Tibial artery (tissue), 4 donors: ENCODE data around the gene NHERF1.

ENCODE experiments used
- DNase-seq, 2 donors: peaks; one replicate each; pipeline ENCODE4 v3.0.0-alpha.2; 2019
- H3K27ac ChIP-seq, 2 donors: fragments of 200-600 bp; sonication (generic) in 1 of 2; 1 replicate in 1 of 2; 2 replicates in 1 of 2; pipeline ENCODE4 v1.5.1; 2018 to 2019; ENCODE audit warnings: mild to moderate bottlenecking in 1 of 2
- H3K27me3 ChIP-seq, 2 donors: fragments of 200-600 bp; sonication (generic) in 1 of 2; one replicate each; pipeline versions ENCODE4 v1.5.1 to v1.6.0; 2016 to 2019
- H3K36me3 ChIP-seq, 3 donors: fragments of 200-600 bp; sonication (generic) in 2 of 3; one replicate each; pipeline ENCODE4 v1.5.1; 2016 to 2019; ENCODE audit warnings: mild to moderate bottlenecking in 2 of 3
- H3K4me1 ChIP-seq, 4 donors: fragments of 200-600 bp; sonication (generic) in 2 of 4; 1 replicate in 3 of 4; 2 replicates in 1 of 4; pipeline ENCODE4 v1.5.1; 2016 to 2019
- H3K4me3 ChIP-seq, 2 donors: fragments of 200-600 bp; sonication (generic) in 1 of 2; 1 replicate in 1 of 2; 2 replicates in 1 of 2; pipeline ENCODE4 v1.5.1; 2018 to 2019; ENCODE audit warnings: mild to moderate bottlenecking in 2 of 2
- H3K9me3 ChIP-seq, 3 donors: fragments of 200-600 bp; sonication (generic) in 1 of 3; one replicate each; pipeline ENCODE4 v1.5.1; 2016 to 2019
- CTCF ChIP-seq, 2 experiments: fragments of 200-600 bp in 1 of 2; fragments of 450-650 bp in 1 of 2; IDR thresholded peaks; one replicate each; pipeline ENCODE4 v1.5.1; 2017 to 2019; ENCODE audit warnings: antibody characterized with exemption in 2 of 2, mild to moderate bottlenecking in 1 of 2, moderate library complexity in 1 of 2
- intact Hi-C: fragments of 100-400 bp; cut with DNase I; formaldehyde crosslinking; loops from one replicate; pipeline ENCODE4 v1.15.0; 2023; ENCODE audit warnings: low total_unique reads

NHERF1 gene

GRCh38 chr17:74782571-74782970 lies 34.1 kb downstream of the NHERF1 start:
- Histone ChIP-seq H3K9me3 (no peaks in the 10 kb centered on the region), H3K36me3 (peaks cover 0 to 46% (median 5%) of the 10 kb centered on the region in 3 donors), H3K27me3 (no peaks in the 10 kb centered on the region), H3K27ac (no peak overlapping the region), H3K4me3 (no peak overlapping the region), H3K4me1 (peaks cover 0 to 4% (median 2%) of the 10 kb centered on the region in 4 donors)
- TF ChIP-seq CTCF (IDR thresholded peaks at IDR 0.05), result no peak
- intact Hi-C loops, result no loop called here
- DNase-seq, result no peak

- Histone ChIP-seq H3K9me3 (no peaks in the 10 kb centered on the region), H3K27ac (no peak overlapping the region), H3K27me3 (no peaks in the 10 kb centered on the region), H3K4me3 (no peak overlapping the region), H3K36me3 (peaks cover 5 to 60% (median 7%) of the 10 kb centered on the region in 3 donors), H3K4me1 (no peaks in the 10 kb centered on the region)
- TF ChIP-seq CTCF (IDR thresholded peaks at IDR 0.05), result no peak
- intact Hi-C loops, result no loop called here
- no peak for DNase-seq
Measured at GRCh38 chr17:74784125-74784810, 35.8 kb downstream of the NHERF1 start.

- peaks cover 5 to 56% (median 12%) of the 10 kb centered on the region in 3 donors for H3K36me3 ChIP-seq
Measured at GRCh38 chr17:74785096-74785980, 36.9 kb downstream of the NHERF1 start.

GRCh38 chr17:74785981-74786360 lies 37.5 kb downstream of the NHERF1 start:
- H3K27ac ChIP-seq, result no peak overlapping the region
- H3K27me3 ChIP-seq, result no peaks in the 10 kb centered on the region
- no peaks in the 10 kb centered on the region for H3K9me3 ChIP-seq
- no peak for DNase-seq
- no peak for TF ChIP-seq CTCF (IDR thresholded peaks at IDR 0.05)
- peaks cover 5 to 56% (median 13%) of the 10 kb centered on the region in 3 donors for H3K36me3 ChIP-seq
- intact Hi-C loops, result no loop called here
- H3K4me1 ChIP-seq, result no peaks in the 10 kb centered on the region
- H3K4me3 ChIP-seq, result no peak overlapping the region

More at GRCh38 chr17:74785096-74785980, 36.9 kb downstream of the NHERF1 start:
- no peak for TF ChIP-seq CTCF (IDR thresholded peaks at IDR 0.05)
- intact Hi-C loops, result no loop called here
- no peak for DNase-seq
- Histone ChIP-seq H3K4me1 (no peaks in the 10 kb centered on the region), H3K4me3 (no peak overlapping the region), H3K9me3 (no peaks in the 10 kb centered on the region), H3K27ac (no peak overlapping the region), H3K27me3 (no peaks in the 10 kb centered on the region)

- Histone ChIP-seq H3K9me3 (no peaks in the 10 kb centered on the region), H3K27me3 (no peaks in the 10 kb centered on the region), H3K27ac (no peak overlapping the region), H3K4me3 (no peak overlapping the region), H3K36me3 (peaks cover 5 to 59% (median 13%) of the 10 kb centered on the region in 3 donors), H3K4me1 (no peaks in the 10 kb centered on the region)
- peak in 1 of 2 donors; percentile 53 for DNase-seq
- no peak for TF ChIP-seq CTCF (IDR thresholded peaks at IDR 0.05)
- intact Hi-C loops, result no loop called here
Measured at GRCh38 chr17:74786431-74787055, 38.1 kb downstream of the NHERF1 start.
